Inferior parietal cortex (tissue), 1 donor: ENCODE data around the gene SH3GL3.

Source experiments
- DNase-seq: peaks from one replicate; pipeline ENCODE4 v3.0.0-alpha.2; 2016; ENCODE audit errors: extremely low spot score

SH3GL3 gene

DNA sequence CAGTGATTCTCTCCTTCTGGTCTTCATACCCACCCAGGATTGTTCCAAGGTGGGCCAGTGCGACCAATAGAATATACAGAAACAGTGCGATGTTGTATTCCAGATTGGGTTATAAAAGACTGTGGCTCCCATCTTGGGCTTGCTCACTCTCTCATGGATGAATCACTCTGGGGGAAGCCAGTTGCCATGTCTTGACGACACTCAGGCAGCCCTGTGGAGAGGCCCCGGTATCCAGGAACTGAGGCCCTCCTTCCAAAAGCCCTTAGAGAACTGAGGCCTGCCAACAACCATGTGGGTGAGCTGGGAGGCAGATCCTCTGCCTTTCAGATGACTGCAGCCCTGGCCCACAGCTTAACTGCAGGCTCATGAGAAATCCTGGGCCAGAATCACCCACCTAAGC, 57.2 kb downstream of the SH3GL3 start:
- DNase-seq: no peak

DNA sequence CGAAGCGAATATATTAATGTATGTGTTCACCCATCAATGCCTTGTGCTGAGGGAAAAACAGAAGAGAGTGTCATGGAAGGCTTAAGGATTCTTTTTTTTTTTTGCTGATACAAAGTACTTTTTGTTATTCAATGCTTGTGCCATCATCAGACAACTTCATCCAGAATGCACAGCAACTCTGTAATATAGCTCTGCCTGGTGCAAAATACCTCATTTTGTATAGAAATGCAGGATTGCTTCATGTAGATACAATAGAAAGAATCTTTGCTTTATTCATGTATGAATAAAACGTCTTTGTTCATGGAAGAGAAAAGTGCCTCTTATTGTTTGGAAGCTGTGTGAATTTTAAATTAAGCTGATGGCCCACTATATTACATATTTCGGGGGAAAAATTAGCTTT, 62.9 kb downstream of the SH3GL3 start:
- DNase-seq: peak; percentile 44

DNA sequence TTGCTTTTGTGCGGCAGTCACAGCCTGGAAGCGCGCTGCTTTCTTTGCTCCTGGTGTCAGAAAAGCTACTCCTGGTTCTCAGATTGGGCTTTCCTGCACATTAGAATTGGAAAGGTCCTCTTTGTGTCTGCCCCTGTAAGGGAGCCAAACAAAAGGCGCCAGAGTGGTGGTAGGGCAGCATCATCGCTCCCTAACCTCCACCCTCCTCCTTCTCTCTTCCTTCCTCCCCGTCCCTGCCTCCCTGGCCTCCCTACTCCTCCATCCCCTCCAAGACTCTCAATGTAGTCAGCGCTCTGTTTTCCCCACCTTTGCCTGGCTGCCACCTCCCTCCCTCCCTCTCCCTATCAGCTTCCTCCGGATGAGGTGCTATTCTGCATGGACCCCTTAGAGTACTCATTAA, 65.3 kb downstream of the SH3GL3 start:
- no peak for DNase-seq

DNA sequence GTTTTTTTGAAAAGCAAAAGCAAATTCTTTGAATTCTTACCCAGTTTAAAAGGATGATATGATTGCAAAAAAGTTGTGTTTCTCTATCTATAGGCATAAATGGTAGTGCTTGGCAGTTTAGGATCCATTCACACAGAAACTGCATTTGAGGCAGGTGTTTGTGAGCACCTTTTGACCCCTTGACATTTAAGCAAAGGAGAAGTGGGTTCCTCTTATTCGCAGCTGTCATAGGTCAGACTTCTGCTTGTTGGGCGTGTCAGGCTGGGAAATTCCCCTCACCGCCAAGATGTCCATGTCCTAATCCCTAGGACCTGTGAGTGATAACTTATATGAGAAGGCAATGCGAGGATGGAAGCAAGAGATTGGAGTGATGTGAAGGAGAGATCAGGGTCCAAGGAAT, 67.4 kb downstream of the SH3GL3 start:
- no peak for DNase-seq

DNA sequence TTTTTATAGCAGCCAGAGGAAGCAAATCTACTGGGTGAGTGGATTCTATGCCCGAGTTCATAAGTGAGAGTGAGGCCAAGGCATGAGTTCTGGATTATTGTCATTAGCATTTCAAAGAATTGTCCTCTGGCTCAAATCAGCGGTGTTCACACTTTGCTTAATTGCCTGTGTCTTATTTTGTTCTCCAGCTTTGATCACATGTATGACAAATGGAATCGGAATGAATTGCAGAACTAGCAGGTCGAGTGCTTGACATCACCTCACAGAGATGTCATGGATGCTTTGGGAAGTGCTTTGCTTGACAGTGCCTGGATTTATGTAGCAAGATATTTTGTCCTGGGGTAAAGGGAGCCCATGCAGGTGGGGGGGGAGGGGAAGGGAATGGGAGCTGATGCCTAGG, 68.0 kb downstream of the SH3GL3 start:
- no peak for DNase-seq

DNA sequence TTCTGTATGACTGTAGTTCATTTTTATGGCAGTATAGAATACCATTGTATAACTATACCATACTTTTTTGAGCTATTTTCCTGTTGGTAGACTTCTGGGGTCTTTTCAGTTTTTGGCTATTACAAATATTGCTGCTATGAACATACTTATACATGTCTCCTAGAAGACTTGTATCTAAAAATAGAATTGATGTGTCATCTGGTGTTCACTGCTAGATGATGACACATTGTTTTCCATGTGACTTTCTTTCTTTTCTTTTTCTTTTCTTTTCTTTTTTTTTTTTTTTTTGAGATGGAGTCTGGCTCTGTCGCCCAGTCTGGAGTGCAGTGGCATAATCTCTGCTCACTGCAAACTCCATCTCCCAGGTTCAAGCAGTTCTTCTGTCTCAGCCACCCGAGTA, 69.8 kb downstream of the SH3GL3 start:
- DNase-seq: no peak

DNA sequence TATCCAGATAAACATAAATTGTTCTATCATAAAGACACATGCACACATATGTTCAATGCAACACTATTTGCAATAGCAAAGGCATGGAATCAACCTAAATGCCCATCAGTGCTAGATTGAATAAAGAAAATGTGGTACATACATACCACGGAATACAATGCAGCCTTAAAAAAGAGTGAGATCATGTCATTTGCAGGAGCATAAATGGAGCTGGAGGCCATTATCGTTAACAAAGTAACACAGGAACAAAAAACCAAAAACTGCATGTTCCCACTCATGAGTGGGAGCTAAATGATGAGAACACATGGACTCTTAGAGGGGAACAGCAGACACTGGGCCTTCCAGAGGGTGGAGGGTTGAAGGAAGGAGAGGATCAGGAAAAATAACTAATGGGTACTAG, 79.2 kb downstream of the SH3GL3 start:
- DNase-seq: no peak

DNA sequence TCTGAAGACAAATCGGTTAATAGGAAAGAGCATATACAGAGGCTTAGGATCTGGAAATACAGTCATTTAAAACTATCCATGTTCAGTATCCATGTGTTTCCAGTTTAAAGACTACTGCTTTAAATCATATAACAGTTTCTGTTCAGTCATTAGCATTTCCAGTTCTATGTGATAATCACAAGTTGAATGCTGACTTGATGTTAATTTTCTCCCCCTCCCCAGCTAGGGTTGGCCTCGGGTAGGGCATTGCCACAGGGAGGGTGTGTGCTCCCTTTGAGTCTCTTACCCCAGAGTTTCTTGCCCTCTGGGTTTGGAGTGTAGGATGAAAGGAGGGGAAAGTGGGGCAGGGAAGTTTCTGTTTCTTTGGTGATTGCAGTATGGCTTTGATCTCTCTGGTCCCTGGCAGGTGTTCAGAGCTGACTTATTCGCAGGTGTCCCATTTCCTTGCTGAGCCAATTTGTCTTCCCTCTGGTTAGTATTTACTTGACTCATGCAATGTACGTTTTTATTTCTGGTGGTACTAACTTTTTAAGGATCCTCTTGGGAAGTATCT, 86.3 kb downstream of the SH3GL3 start:
- no peak for DNase-seq

DNA sequence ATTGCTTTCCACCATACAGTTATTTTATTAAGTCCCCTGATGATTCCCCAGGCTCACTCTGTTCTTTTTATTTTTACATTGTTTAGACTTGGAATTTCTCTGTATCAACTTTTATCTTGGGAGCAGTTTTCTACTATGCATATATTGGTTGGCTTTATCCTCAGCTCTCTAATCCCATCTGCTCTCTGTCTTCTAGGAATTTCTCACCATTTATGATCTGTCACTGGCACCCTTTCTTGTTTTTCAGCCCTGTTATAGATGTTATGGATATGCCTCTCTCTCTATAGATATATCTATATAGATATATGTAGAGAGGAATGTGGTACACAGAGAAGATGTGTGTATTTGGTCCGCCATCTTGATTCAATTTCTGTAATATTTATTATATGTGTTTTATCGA, 90.5 kb downstream of the SH3GL3 start:
- DNase-seq: no peak

DNA sequence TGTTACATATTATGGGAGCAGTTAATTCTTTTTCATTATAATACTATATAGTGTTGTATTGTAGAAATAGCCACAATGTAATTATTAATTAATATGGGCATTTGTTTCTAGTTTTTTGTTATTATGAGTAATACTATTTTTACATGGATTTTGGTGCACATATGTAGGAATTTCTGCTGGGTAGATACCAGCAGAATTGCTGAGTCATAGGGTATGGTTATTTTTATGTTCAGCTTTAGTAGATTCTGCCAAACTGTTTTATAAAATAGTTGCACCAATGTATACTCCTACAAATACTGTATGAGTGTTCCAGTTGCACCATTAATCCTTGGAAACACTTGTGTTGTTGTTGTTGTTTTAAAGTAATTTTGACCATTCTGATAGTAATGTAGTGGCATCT, 91.5 kb downstream of the SH3GL3 start:
- DNase-seq: no peak

DNA sequence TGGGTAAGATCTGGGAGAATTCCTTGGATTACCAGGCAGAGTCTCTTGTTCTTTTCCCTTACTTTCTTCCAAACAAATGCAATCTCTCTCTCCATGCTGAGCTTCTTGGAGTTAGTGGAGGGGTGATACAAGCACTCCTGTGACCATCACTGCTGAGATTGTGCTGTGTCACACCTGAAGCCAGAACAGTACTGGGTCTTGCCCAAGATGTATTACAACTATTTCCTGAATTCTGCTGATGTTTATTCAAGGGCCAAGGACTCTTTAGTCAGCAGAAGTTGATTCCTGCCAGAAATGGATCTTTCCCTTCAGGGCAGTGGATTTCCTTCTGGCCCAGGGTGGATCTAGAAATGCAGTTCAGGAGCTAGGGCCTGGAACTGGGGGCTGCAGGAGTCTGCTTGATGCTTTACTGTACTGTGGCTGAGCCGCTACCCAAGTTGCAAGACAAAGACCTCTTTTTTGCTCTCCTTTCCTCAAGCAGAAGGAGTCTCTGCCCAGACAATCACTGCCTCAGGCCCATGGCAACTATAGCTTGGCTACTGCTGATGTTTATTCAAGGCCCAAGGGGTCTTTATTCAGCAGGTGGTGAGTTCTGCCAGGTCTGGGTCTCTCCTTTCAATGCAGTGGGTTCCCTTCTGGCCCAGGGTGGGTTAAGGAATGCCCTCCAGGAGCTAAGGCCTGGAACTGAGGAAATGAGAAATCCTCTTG, 98.8 kb downstream of the SH3GL3 start:
- no peak for DNase-seq

DNA sequence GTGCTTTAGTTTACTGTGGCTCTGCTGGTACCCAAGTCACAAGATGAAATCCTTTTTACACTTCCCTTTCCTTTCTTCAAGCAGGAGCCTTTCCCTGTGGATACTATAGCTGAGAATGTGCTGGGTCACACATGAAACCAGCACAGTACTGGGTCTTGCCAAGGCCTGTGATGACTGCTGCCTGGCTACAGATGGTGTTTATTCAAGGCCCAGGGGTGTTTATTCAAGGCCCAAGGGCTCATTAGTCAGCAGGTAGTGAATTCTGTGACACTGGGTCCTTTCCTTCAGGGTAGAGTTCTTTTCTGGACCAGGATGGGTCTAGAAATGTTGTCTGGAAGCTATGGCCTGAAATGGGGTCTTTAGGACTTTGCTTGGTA, 99.4 kb downstream of the SH3GL3 start:
- no peak for DNase-seq

DNA sequence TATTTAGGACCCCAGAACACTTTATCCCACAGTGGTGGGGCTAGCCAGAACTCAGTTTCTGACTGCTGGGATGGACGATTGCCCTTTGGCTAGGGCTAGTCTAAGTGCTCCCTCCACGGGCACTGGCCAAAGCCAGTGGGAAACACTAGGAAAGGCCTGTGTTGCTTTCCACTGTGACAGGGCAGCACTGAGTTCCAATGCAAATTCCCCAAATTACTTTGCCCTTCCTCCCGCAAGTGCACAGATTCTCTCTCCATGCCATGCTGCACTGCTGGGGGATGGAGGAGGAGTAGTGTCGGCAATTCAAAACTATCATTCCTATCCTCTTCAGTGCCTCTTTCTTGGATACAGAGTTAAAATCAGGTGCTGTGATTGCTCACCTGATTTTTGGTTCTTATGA, 100.0 kb downstream of the SH3GL3 start:
- DNase-seq: no peak

DNA sequence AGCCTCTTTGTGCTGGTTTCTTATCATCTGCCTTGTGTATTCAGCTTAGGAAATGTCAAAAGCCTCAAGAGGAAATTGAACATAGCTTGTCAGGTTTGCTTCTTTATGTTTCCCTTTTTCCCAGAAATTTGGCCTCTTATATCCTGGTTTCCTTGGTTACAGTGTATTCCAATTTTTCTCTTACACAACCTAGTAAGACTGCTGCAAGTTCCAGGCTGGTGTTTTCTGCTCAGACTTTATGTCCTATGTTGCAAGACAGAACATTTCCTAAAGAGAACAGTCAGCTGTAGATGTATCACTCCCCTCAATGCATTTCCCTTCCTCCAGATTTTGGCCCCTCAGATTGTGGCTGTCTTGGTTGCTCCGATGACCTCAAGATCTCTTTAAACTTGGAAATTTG, 102.5 kb downstream of the SH3GL3 start:
- no peak for DNase-seq

DNA sequence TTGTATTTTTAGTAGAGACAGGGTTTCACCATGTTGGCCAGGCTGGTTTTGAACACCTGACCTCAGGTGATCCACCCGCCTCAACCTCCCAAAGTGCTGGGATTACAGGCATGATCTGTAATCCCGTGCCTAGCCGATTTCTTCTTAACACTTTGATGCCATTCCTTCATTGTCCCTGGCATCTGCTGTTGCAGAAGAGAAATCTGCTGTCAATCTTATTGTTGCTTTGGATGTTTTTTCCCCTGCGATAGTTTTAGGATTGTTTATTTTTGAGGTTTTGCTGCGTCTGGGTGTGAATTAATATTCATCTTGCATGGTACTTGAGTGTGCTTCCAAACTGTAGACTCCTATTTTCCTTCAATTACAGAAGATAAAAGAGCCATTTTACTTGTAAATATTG, 107.4 kb downstream of the SH3GL3 start:
- no peak for DNase-seq

DNA sequence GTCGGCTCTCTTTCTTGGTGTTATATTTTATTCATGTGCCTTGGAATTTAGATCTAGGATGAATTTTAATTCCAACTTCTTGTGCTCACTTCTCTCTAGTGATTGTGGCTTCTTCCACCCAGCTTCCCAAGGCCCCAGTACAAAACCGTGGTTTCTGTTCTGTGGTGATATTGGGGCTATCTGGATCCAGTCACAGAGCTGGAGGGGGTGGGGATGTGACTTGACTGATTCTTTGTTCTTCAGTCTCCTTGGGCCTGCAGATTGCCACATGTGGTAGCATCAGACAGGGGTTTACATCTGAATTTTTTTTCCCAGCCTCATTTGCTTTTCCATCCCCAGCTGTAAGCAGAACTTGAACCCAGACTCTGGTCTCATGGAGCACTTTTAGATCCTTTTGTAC, 108.2 kb downstream of the SH3GL3 start:
- no peak for DNase-seq

DNA sequence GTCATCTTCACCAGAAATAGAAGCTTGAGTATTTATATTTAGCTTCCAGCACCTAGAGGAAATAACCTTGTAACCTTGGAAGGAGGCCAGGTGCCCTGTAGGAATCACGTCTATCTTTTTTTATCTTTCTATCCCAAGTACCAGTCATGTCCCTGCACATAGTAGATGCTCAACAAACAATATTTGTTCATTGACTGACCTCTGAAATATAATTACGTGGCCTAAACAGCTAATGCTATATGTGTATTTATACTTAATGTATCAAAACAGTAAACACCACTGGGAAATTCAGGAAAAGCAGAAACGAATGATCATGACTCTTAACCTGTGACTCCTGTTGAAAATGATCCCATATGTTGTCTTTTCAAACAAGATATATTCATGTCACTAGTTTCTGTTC, 108.9 kb downstream of the SH3GL3 start:
- DNase-seq: no peak

DNA sequence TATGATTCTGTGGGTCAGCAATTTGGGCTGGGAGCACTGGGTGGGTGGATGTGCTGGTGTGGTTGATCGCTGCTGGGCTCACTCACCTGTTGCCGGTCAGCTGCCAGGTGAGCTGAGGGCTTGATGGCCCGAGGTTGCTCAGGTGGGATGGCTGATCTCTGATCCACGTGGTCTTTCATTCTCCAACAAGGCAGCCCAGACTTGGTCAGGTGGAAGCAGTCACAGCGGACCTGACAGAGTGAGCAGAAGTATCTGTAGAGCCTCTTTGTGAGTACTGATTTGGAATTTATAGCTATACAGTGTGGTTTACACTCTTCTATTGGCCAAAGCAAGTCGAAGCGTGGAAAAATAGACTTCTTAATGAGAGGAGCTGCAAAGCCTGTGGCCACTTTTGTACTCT, 109.6 kb downstream of the SH3GL3 start:
- DNase-seq: no peak

DNA sequence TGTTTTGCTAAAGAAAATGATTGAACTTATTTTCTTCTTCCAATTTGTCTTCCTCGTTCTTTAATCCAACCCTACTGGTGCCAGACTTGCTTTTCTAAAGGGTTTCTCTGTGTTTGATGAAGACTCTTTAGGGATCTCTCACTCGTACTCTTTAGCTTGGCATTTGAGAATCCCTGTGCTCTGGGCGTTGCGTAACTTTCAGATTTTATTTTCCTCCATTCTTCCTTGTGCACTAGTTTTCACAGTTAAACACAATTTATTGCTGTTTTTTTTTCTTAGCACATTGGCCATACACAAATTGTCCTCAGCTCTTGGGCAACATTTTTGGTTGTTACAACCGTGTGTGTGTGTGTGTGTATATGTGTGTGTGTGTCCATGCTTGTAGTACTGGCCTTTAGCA, 111.0 kb downstream of the SH3GL3 start:
- no peak for DNase-seq

DNA sequence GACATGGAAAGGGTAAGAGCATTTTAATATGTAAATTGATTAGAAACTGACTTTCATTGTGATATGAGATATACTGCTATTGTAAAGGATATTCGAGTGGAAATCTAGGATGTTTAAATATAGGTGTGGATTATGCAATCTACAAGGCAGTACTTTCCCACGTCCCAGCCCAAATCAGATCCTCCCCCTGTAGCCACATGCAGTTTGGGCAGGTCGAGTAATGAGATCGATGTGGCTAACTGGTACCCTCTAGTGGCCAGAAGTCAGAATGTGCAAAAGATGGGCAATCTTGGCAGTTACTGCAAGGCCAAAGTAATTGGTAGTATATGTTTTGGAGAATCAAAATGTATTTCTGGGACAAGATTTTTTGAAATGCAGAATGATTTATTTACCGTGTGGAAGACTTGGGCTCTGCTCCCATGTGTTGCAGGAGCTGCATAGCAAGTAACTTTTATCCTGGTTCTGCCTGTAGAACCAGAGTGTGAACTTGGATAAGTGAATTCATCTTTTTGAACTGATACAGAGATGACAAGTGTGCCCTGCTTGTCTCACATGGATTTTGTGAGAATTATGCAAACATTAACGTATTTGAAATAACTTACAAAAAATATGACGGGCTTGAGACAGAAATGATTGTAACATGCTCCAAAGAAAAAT, 112.3 kb downstream of the SH3GL3 start:
- DNase-seq: peak; percentile 93

DNA sequence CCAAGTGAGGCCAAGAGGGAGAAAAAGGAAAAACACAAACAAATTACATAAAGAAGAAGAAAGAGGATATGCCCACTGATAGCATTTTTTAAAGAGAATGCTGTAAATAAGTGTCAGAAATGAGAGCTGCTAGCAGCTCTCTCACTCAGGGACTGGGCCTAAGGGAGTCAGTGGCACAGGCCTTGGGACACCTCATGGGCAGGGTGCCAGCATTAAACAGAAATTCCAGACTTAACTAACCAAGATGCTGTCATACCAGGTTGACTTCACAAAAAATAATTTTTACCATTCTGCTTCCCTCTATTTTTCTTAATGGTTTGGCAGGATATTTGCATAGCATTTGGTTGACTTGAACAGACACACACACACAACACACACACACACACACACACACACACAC, 114.5 kb downstream of the SH3GL3 start:
- no peak for DNase-seq

DNA sequence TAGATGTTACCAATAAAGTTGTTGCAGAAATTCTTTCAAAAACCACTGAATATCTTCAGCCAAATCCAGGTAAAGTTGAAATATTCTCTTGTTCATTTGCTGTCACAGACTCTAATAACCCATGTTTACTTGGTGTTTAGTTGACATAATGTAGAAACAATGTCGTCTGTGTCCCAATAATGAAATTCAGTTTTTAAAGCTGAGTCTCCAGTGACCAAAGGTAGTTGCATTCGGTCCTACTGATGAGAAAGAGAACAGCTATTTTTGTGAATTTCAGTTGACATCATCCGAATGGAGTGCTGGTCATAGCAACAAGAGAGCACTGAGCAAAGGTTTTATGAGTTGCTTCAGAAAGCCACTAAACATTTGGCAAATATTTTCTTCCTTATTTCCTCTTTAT, 118.0 kb downstream of the SH3GL3 start:
- no peak for DNase-seq

DNA sequence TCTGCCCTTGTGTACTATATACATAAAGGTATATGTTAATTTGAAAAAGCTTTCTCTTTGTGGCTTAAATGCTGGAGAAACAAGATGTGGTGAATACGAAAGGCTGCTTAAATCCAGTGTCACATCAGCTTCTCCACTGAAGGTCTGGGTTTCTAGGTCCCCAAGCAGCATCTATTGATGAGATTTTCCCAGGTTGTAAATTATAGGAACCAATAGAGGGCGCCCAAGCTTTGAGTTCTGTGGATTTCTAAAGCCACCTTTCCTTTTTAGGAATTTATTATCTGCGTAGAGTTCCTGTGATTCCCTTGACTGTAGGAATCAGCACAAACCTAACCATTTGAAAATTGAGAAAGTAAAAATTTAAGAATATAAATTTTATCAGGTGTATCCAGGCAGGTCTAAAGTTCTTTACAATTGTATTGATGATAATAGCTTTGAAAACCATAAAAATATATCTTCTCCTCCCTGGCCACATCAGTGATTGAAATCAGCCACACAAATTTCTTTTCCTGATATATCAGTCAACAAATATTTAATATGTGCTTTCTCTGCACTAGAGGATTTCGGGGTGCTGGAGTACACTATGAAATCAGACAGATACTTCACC, 118.5 kb downstream of the SH3GL3 start:
- peak; percentile 76 for DNase-seq
